Measurements from ENCODE around the gene CDV3. TPM values are rescaled to one million over a fixed set of nuclear protein-coding genes. Genes with fewer than 3 reads are reported as not detected.

The CDV3 gene
- total RNA-seq, 1 donor from 2014 or later, result 289 TPM

- no peak for DNase-seq (ENCODE audit: low spot score)
- Mint-ChIP-seq H3K27ac (no peak overlapping the region), H3K4me3 (no peak overlapping the region), H3K36me3 (ENCODE audit: low read depth) (peaks cover 47% of the 10 kb centered on the region), H3K27me3 (ENCODE audit: insufficient read depth) (no peaks in the 10 kb centered on the region), H3K9me3 (no peaks in the 10 kb centered on the region), H3K4me1 (ENCODE audit: low read depth) (peaks cover 17% of the 10 kb centered on the region)
- intact Hi-C loops (cut with micrococcal nuclease), result loop anchor here (2.0 kb wide), 1 partner anchor 14 kb away; no protein-coding TSS in a partner anchor
These were observed 55.7 kb downstream of the CDV3 start for GRCh38 chr3:133629146-133629545.

- no peak overlapping the region for H3K27ac Mint-ChIP-seq
- intact Hi-C loops (cut with micrococcal nuclease), result no loop called here
- no peaks in the 10 kb centered on the region for H3K9me3 Mint-ChIP-seq
- no peak overlapping the region for H3K4me3 Mint-ChIP-seq
- peaks cover 56% of the 10 kb centered on the region for H3K36me3 Mint-ChIP-seq (ENCODE audit: low read depth)
- DNase-seq (ENCODE audit: low spot score), result no peak
- peaks cover 9% of the 10 kb centered on the region for H3K4me1 Mint-ChIP-seq (ENCODE audit: low read depth)
- H3K27me3 Mint-ChIP-seq (ENCODE audit: insufficient read depth), result no peaks in the 10 kb centered on the region
These were observed 60.0 kb downstream of the CDV3 start for GRCh38 chr3:133633439-133633838.

Other genes starting within 250 kb of the CDV3 start
- not detected in 2 replicates for gene BFSP2, start 173.6 kb upstream of the CDV3 start, total RNA-seq
- gene TOPBP1, start 88.3 kb downstream of the CDV3 start, total RNA-seq, result 88.5 and 94.1 TPM in 2 replicates
- 0.02 TPM in 1 of 2 replicates, not detected in the other for gene TF, start 172.7 kb downstream of the CDV3 start, total RNA-seq
- gene SRPRB, start 232.1 kb downstream of the CDV3 start, total RNA-seq, result 108 and 115 TPM in 2 replicates

Measured in activated T-helper 1 cell treated with anti-CD3 and anti-CD28 coated beads, Interleukin-12 subunit alpha, Interleukin-12 subunit beta, Interleukin-2, Interleukin-4 antibody, amounts not matched to agents 30 ng/mL and 10 ng/mL and 1 ng/mL, durations not matched to agents 14 hours and 24 hours and 36 hours (primary cell).